K562 (cell line): ENCODE data around the gene SPARC. TPM values are rescaled to one million over a fixed set of nuclear protein-coding genes. Genes with fewer than 3 reads are reported as not detected.

Source experiments
- ARID3A ChIP-seq: IDR thresholded peaks from 2 replicates; pipeline ENCODE4 v1.6.1; 2012; ENCODE audit warnings: low read depth, low read length, improper control_type of control experiment, borderline replicate concordance
- CTCF ChIP-seq, 3 experiments: IDR thresholded peaks in 2 of 3; conservative IDR thresholded peaks in 1 of 3; 2 replicates each; pipeline ENCODE4 v1.5.1; 2011 to 2012; ENCODE audit warnings: low read length in 3 of 3, mild to moderate bottlenecking in 3 of 3, control low read depth in 2 of 3, improper control_type of control experiment in 1 of 3, inconsistent platforms in 1 of 3, low read depth in 1 of 3, mixed read lengths in 1 of 3, moderate library complexity in 1 of 3; ENCODE audit not compliant: insufficient read depth in 2 of 3
- E2F6 ChIP-seq, 2 experiments: IDR thresholded peaks; 2 replicates each; pipeline ENCODE4 v1.6.1; 2011; ENCODE audit warnings: borderline replicate concordance in 1 of 2, control low read depth in 1 of 2, low read depth in 1 of 2, low read length in 1 of 2, mild to moderate bottlenecking in 1 of 2, mixed read lengths in 1 of 2, moderate library complexity in 1 of 2; ENCODE audit not compliant: insufficient read depth in 1 of 2, insufficient read length in 1 of 2, poor library complexity in 1 of 2, severe bottlenecking in 1 of 2; ENCODE audit errors: extremely low read depth in 1 of 2
- GATAD2B ChIP-seq: fragments of 450-650 bp; IDR thresholded peaks from 2 replicates; pipeline ENCODE4 v1.6.1; 2017; ENCODE audit warnings: mild to moderate bottlenecking, borderline replicate concordance
- MYC ChIP-seq, 2 experiments: fragments of 250-450 bp in 1 of 2; sonication (Bioruptor Pico) in 1 of 2; IDR thresholded peaks; 2 replicates each; pipeline versions ENCODE4 v1.5.1 to v1.6.1; 2012 to 2021; ENCODE audit warnings: low read depth in 2 of 2, borderline replicate concordance in 1 of 2, improper control_type of control experiment in 1 of 2, low read length in 1 of 2, mild to moderate bottlenecking in 1 of 2, moderate library complexity in 1 of 2
- NFXL1 ChIP-seq: fragments of 450-650 bp; formaldehyde crosslinking; IDR thresholded peaks from 2 replicates; pipeline ENCODE4 v1.4.0; 2021; ENCODE audit warnings: mild to moderate bottlenecking
- POLR3A ChIP-seq: IDR thresholded peaks from 2 replicates; pipeline ENCODE4 v1.6.1; 2011; ENCODE audit warnings: borderline replicate concordance, mild to moderate bottlenecking, moderate library complexity; ENCODE audit not compliant: insufficient read length, insufficient read depth; ENCODE audit errors: extremely low read depth
- SMAD3 ChIP-seq: fragments of 450-650 bp; formaldehyde crosslinking; conservative IDR thresholded peaks from 2 replicates; pipeline ENCODE4 v1.4.0; 2020; ENCODE audit warnings: mild to moderate bottlenecking
- SNRNP70 ChIP-seq: fragments of 200-400 bp; formaldehyde crosslinking; optimal IDR thresholded peaks from 2 replicates; pipeline ENCODE3; 2017; ENCODE audit warnings: low read depth, low read length
- THRB ChIP-seq: fragments of 450-650 bp; formaldehyde crosslinking; conservative IDR thresholded peaks from 2 replicates; pipeline ENCODE4 v1.4.0; 2022; ENCODE audit warnings: mild to moderate bottlenecking, missing genetic modification characterization
- YBX1 ChIP-seq: fragments of 450-650 bp; IDR thresholded peaks from 2 replicates; pipeline ENCODE4 v1.7.1; 2016; ENCODE audit warnings: mild to moderate bottlenecking
- ZBTB49 ChIP-seq: sonication (generic); formaldehyde crosslinking; IDR thresholded peaks from 2 replicates; pipeline ENCODE4 v1.8.0; 2022; ENCODE audit warnings: missing genetic modification reagents, mild to moderate bottlenecking, borderline replicate concordance
- ZNF143 ChIP-seq: sonication (generic); formaldehyde crosslinking; IDR thresholded peaks from 2 replicates; pipeline ENCODE4 v1.9.0; 2022; ENCODE audit warnings: mild to moderate bottlenecking, missing genetic modification reagents
- ZNF277 ChIP-seq: fragments of 250-450 bp; sonication (Bioruptor Pico); IDR thresholded peaks from 2 replicates; pipeline ENCODE4 v1.8.0; 2022; ENCODE audit warnings: inconsistent platforms, mild to moderate bottlenecking, moderate library complexity, borderline replicate concordance
- ZNF41 ChIP-seq: fragments of 250-450 bp; sonication (Bioruptor Pico); conservative IDR thresholded peaks from 2 replicates; pipeline ENCODE4 v1.4.0; 2020; ENCODE audit warnings: mild to moderate bottlenecking
- polyA plus RNA-seq, 8 experiments: library from polyadenylated mRNA; depleted of rRNA in 4 of 8; stranded (reverse) in 5 of 8; unstranded in 3 of 8; fragments of >200 nt; fragmentation: Nextera tagmentation in 2 of 8; fragmentation: Illumina TruSeq in 1 of 8; extraction: Ambion mirVana in 2 of 8; extraction: Trizol in 1 of 8; gene quantifications; 2 replicates each; pipeline versions ENCODE4 v1.2.1 to v1.2.3, GENCODE V29; 2011 to 2014; ENCODE audit warnings: inconsistent platforms in 1 of 8, missing spikeins in 1 of 8
- total RNA-seq, 7 experiments: library from RNA; depleted of rRNA in 6 of 7; stranded (reverse); fragments of >200 nt in 6 of 7; fragmentation: Illumina TruSeq in 2 of 7; extraction: Trizol in 2 of 7; gene quantifications; 2 replicates each; pipeline versions ENCODE4 v1.2.1 to v1.2.3, GENCODE V29; 2011 to 2021; ENCODE audit warnings: low replicate concordance in 1 of 7

The SPARC gene
- total and polyA plus RNA-seq, 9 of the 15 experiments (the other 6 are each of a cell fraction or from before 2014, with no cell fraction given): 6.1 to 35.6 (median 12.2) TPM

- TF ChIP-seq ZBTB49 (no peak), YBX1 (no peak), CTCF (IDR thresholded peaks at IDR 0.05 in 2 of 3, conservative IDR thresholded peaks at IDR 0.05 in 1 of 3; ENCODE audit: insufficient read depth in 2 of 3, low read depth in 1 of 3, low read length in 3 of 3) (peak; percentile 83 to 93 (median 93)), ARID3A (no peak), ZNF143 (CRISPR knock-in tag) (no peak), ZNF41 (no peak), MYC (IDR thresholded peaks at IDR 0.05; ENCODE audit: low read depth, low read length) (0 out of 2 replicates have a peak, but pooled peaks have one; percentile 30), MYC (CRISPR knock-in tag; IDR thresholded peaks at IDR 0.05; ENCODE audit: borderline replicate concordance, low read depth) (no peak), SNRNP70 (no peak), POLR3A (no peak), GATAD2B (no peak), E2F6 (IDR thresholded peaks at IDR 0.05; ENCODE audit: borderline replicate concordance in 1 of 2, extremely low read depth in 1 of 2, insufficient read depth in 1 of 2, insufficient read length in 1 of 2, low read depth in 1 of 2, low read length in 1 of 2, poor library complexity in 1 of 2, severe bottlenecking in 1 of 2) (no peak), ZNF277 (CRISPR knock-in tag) (no peak), THRB (CRISPR knock-in tag) (no peak), SMAD3 (CRISPR knock-in tag) (no peak), NFXL1 (CRISPR knock-in tag) (no peak)
Observed at GRCh38 chr5:151651997-151652645, 34.6 kb downstream of the SPARC start (continued).
